Activated naive CD4-positive, alpha-beta T cell treated with anti-CD3 and anti-CD28 coated beads, Interleukin-2, amount 10 ng/mL, durations not matched to agents 7 days and 5 days (primary cell): ENCODE measurements around the gene OSBPL9.

Experiments
- CTCF ChIA-PET: fragments of 350-600 bp; sonication (Branson Sonifier 250); formaldehyde crosslinking; loops from one replicate; lab custom pipeline; 2021; ENCODE audit warnings: antibody characterized with exemption; lab: Charles Lee
- DNase-seq: peaks from one replicate; pipeline ENCODE4 v3.0.0-alpha.2; 2020
- H3K27ac Mint-ChIP-seq: one replicate; pipeline ENCODE4 v1.8.0; 2021; ENCODE audit warnings: mild to moderate bottlenecking, moderate library complexity, mixed read lengths
- H3K27me3 Mint-ChIP-seq: one replicate; pipeline ENCODE4 v1.8.0; 2021; ENCODE audit warnings: mild to moderate bottlenecking, mixed read lengths
- H3K36me3 Mint-ChIP-seq: one replicate; pipeline ENCODE4 v1.8.0; 2021; ENCODE audit warnings: mixed read lengths
- H3K4me1 Mint-ChIP-seq: one replicate; pipeline ENCODE4 v1.8.0; 2021; ENCODE audit warnings: mixed read lengths
- H3K4me3 Mint-ChIP-seq: one replicate; pipeline ENCODE4 v1.8.0; 2021; ENCODE audit warnings: mild to moderate bottlenecking, moderate library complexity, mixed read lengths
- H3K9me3 Mint-ChIP-seq: one replicate; pipeline ENCODE4 v1.8.0; 2021; ENCODE audit warnings: mixed read lengths

Gene OSBPL9

GRCh38 chr1:51620470-51620869 is 3.6 kb downstream of the OSBPL9 start:
- no peaks in the 10 kb centered on the region for H3K27me3 Mint-ChIP-seq
- CTCF ChIA-PET = no interaction called here
- no peaks in the 10 kb centered on the region for H3K9me3 Mint-ChIP-seq
- peaks cover 5% of the 10 kb centered on the region for H3K36me3 Mint-ChIP-seq
- H3K27ac Mint-ChIP-seq = no peak overlapping the region
- DNase-seq = no peak
- no peak overlapping the region for H3K4me3 Mint-ChIP-seq
- peaks cover 29% of the 10 kb centered on the region for H3K4me1 Mint-ChIP-seq

GRCh38 chr1:51621161-51621560 is 4.3 kb downstream of the OSBPL9 start:
- H3K9me3 Mint-ChIP-seq = no peaks in the 10 kb centered on the region
- H3K4me3 Mint-ChIP-seq = no peak overlapping the region
- no peaks in the 10 kb centered on the region for H3K27me3 Mint-ChIP-seq
- no peak for DNase-seq
- CTCF ChIA-PET = no interaction called here
- H3K4me1 Mint-ChIP-seq = peaks cover 28% of the 10 kb centered on the region
- H3K36me3 Mint-ChIP-seq = peaks cover 5% of the 10 kb centered on the region
- H3K27ac Mint-ChIP-seq = no peak overlapping the region

DNA sequence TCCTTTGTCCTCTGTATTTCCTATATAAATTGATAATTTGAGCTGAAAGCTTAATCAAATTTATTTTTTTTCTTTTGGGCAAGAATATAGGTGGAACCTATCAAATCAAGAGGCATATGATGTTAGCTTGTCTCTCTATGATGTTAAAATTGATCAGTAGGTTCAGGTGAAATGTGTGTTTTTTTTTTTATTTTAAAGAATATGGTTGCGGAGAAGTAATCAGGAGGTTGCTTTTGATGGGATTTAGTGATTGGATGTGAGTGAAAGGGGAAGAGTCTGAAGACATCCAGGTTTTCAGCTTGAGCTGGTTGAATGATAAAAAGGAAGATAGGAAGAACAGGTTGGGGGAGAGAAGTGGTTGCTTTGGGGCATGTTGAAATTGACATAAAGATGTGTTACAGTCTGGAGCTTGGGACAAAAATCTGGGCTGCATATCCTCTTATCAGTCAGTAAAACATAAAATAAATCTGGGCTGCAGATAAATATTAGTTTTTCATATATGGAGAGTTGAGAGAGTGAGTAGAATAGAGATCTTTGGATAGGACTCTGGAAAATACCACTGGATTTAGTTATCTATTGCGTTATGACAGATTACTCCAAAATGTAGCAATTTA is 5.1 kb downstream of the OSBPL9 start:
- CTCF ChIA-PET = interaction anchor here (0.7 kb wide), 1 partner anchor 9 kb away, joined by 3 read pairs; no protein-coding TSS in a partner anchor
- Mint-ChIP-seq H3K27ac (no peak overlapping the region), H3K4me1 (peaks cover 23% of the 10 kb centered on the region), H3K27me3 (no peaks in the 10 kb centered on the region), H3K4me3 (no peak overlapping the region), H3K9me3 (no peaks in the 10 kb centered on the region), H3K36me3 (peaks cover 4% of the 10 kb centered on the region)
- DNase-seq = no peak

GRCh38 chr1:51622455-51622913 is 5.6 kb downstream of the OSBPL9 start:
- Mint-ChIP-seq H3K4me1 (peaks cover 19% of the 10 kb centered on the region), H3K4me3 (no peak overlapping the region), H3K27ac (no peak overlapping the region), H3K9me3 (no peaks in the 10 kb centered on the region), H3K27me3 (no peaks in the 10 kb centered on the region), H3K36me3 (no peaks in the 10 kb centered on the region)
- no peak for DNase-seq
- CTCF ChIA-PET = no interaction called here

- Mint-ChIP-seq H3K4me3 (no peak overlapping the region), H3K36me3 (no peaks in the 10 kb centered on the region)
- no peak for DNase-seq
Measured at GRCh38 chr1:51623025-51623424, 6.1 kb downstream of the OSBPL9 start.

GRCh38 chr1:51623450-51623849 is 6.6 kb downstream of the OSBPL9 start:
- Mint-ChIP-seq H3K27ac (no peak overlapping the region), H3K9me3 (no peaks in the 10 kb centered on the region), H3K36me3 (no peaks in the 10 kb centered on the region), H3K4me1 (peaks cover 10% of the 10 kb centered on the region), H3K4me3 (no peak overlapping the region), H3K27me3 (no peaks in the 10 kb centered on the region)
- no peak for DNase-seq
- CTCF ChIA-PET = interaction anchor here (0.6 kb wide), 1 partner anchor 35 kb away, joined by 4 read pairs; no protein-coding TSS in a partner anchor

More at GRCh38 chr1:51623025-51623424, 6.1 kb downstream of the OSBPL9 start:
- H3K9me3 Mint-ChIP-seq = no peaks in the 10 kb centered on the region
- CTCF ChIA-PET = interaction anchor here (0.6 kb wide), 1 partner anchor 35 kb away, joined by 4 read pairs; no protein-coding TSS in a partner anchor
- no peak overlapping the region for H3K27ac Mint-ChIP-seq
- H3K27me3 Mint-ChIP-seq = no peaks in the 10 kb centered on the region
- peaks cover 13% of the 10 kb centered on the region for H3K4me1 Mint-ChIP-seq

DNA sequence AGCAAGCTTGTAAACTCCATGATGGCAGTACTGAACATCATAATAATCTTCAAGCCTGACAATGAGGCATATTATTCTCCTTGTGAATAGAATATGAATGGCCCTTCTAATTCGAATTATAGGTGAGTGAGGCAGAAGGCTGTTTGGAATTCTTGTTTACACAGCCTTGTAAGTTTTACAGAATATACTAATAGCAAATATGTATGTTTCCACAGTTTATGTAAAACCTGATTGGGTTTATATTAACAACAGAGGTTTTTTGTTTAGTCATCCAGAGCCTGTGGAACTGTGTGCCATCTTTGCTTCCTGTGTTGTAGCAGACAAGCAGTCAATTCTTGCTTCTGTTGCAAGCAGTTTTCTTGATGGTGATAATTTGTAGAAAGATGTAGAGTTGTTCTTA is 8.0 kb downstream of the OSBPL9 start:
- CTCF ChIA-PET = no interaction called here
- no peak for DNase-seq
- Mint-ChIP-seq H3K9me3 (no peaks in the 10 kb centered on the region), H3K4me3 (no peak overlapping the region), H3K27ac (no peak overlapping the region), H3K36me3 (no peaks in the 10 kb centered on the region), H3K27me3 (no peaks in the 10 kb centered on the region), H3K4me1 (peaks cover 3% of the 10 kb centered on the region)

DNA sequence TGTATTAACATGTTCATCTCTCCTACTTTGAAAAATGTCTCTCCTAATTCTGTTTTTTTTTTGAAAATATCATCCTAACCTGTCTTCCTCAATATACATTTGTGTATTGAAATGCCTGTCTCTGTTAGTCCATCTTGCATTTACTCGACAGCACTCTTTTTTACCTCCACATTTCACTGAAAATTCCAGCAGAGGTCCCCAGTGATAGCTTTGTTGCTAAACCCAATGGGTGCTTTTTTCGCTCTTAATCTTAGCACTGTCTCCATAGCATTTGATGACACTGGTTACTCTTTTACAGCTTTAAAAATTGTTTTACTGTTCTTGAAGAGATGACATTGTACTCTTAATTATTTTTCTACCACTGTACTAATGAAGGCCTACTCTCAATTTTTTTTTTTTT is 10.8 kb downstream of the OSBPL9 start:
- Mint-ChIP-seq H3K9me3 (no peaks in the 10 kb centered on the region), H3K27me3 (no peaks in the 10 kb centered on the region), H3K4me3 (no peak overlapping the region), H3K27ac (no peak overlapping the region), H3K4me1 (peaks cover 3% of the 10 kb centered on the region), H3K36me3 (no peaks in the 10 kb centered on the region)
- DNase-seq = no peak
- CTCF ChIA-PET = interaction anchor here (0.7 to 0.8 kb wide), 4 partner anchors 22 to 262 kb away, joined by 4 to 6 read pairs (median 5); no protein-coding TSS in a partner anchor

DNA sequence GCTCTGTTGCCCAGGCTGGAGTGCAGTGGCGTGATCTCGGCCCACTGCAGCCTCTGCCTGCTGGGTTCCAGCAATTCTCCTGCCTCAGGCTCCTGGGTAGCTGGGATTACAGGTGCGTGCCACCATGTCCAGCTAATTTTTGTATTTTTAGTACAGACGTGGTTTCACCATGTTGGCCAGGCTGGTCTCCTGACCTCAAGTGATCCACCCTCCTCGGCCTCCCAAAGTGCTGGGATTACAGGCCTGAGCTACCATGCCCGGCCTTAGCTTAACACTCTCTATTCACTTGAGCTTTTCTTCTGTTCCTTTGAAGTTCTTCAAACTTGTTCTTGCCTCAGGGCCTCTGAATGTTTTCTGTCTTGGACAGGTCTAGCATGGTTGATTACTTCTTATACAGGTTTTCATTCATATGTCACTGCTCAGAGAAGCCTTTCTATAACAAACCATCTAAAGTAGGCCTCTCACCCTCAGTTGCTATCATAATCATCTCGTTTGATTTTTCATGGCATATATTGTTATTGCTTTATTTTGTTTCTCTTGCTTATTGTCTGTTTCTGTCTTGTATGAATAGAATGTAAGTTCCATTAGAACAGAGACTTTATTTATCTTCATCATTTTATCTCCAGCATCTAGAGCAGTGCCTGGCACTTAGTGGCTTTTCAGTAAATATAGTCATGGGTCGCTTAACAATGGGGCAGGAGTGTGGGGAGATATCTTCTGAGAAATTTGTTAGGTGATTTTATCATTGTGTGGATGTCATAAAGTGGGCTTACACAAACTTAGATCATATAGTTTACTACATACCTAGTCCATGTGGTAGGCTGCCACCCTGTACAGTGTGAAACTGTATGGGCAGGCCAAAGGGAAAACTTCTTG is 12.1 kb downstream of the OSBPL9 start:
- DNase-seq = no peak
- Mint-ChIP-seq H3K9me3 (no peaks in the 10 kb centered on the region), H3K4me1 (peaks cover 3% of the 10 kb centered on the region), H3K27me3 (no peaks in the 10 kb centered on the region), H3K27ac (no peak overlapping the region), H3K36me3 (no peaks in the 10 kb centered on the region), H3K4me3 (no peak overlapping the region)
- CTCF ChIA-PET = no interaction called here

DNA sequence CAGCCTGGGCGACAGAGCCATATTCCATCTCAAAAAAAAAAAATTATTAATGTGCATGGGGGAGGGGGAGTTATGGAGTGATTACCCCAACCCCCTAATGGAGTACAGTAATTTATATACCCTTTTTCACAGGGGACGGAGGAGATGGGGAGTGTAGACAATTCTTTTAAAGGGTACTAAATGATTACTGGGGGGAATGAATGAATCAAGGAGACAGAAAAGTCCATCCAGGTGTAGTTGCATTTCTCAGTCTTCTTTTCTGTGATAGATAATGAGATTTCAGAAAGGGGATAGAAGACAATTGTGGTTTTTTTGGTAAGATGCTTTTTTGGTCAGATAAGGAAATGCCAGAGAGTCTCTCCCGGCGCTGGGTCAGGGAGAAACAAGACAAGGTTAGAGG is 13.0 kb downstream of the OSBPL9 start:
- H3K4me3 Mint-ChIP-seq = no peak overlapping the region
- DNase-seq = no peak
- CTCF ChIA-PET = no interaction called here
- H3K36me3 Mint-ChIP-seq = no peaks in the 10 kb centered on the region
- no peak overlapping the region for H3K27ac Mint-ChIP-seq
- no peaks in the 10 kb centered on the region for H3K27me3 Mint-ChIP-seq
- no peaks in the 10 kb centered on the region for H3K9me3 Mint-ChIP-seq
- H3K4me1 Mint-ChIP-seq = peaks cover 3% of the 10 kb centered on the region

DNA sequence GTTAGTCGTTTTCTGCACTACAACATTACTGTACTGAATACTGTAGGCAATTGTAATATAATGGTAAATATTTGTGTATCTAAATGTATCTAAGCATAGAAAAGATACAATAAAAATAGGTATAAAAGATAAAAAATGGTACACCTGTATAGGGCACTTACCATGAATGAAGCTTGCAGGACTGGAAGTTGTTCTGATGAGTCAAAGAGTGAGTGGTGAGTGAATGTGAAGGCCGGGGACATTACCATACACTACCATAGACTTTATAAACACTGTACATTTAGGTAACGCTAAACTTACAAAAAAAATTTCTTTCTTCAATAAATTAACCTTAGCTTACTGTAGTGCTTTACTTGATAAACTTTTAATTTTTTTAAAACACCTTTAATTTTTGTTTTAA is 13.5 kb downstream of the OSBPL9 start:
- Mint-ChIP-seq H3K9me3 (no peaks in the 10 kb centered on the region), H3K4me1 (peaks cover 3% of the 10 kb centered on the region), H3K4me3 (no peak overlapping the region), H3K36me3 (no peaks in the 10 kb centered on the region), H3K27me3 (no peaks in the 10 kb centered on the region), H3K27ac (no peak overlapping the region)
- CTCF ChIA-PET = interaction anchor here (0.8 to 1.2 kb wide), 2 partner anchors 9 to 138 kb away, joined by 3 to 4 read pairs; no protein-coding TSS in a partner anchor
- DNase-seq = no peak

GRCh38 chr1:51630922-51631321 is 14.0 kb downstream of the OSBPL9 start:
- Mint-ChIP-seq H3K27me3 (no peaks in the 10 kb centered on the region), H3K9me3 (no peaks in the 10 kb centered on the region), H3K4me1 (peaks cover 3% of the 10 kb centered on the region), H3K4me3 (no peak overlapping the region), H3K36me3 (no peaks in the 10 kb centered on the region), H3K27ac (no peak overlapping the region)
- DNase-seq = no peak
- CTCF ChIA-PET = interaction anchor here (0.8 to 1.2 kb wide), 2 partner anchors 9 to 137 kb away, joined by 3 to 4 read pairs; no protein-coding TSS in a partner anchor

- Mint-ChIP-seq H3K36me3 (no peaks in the 10 kb centered on the region), H3K27ac (no peak overlapping the region), H3K9me3 (no peaks in the 10 kb centered on the region), H3K27me3 (no peaks in the 10 kb centered on the region), H3K4me3 (no peak overlapping the region), H3K4me1 (peaks cover 3% of the 10 kb centered on the region)
- no peak for DNase-seq
- CTCF ChIA-PET = no interaction called here
Measured at GRCh38 chr1:51631747-51632146, 14.9 kb downstream of the OSBPL9 start.

- Mint-ChIP-seq H3K9me3 (no peaks in the 10 kb centered on the region), H3K27ac (no peak overlapping the region), H3K36me3 (no peaks in the 10 kb centered on the region), H3K27me3 (no peaks in the 10 kb centered on the region), H3K4me1 (peaks cover 3% of the 10 kb centered on the region), H3K4me3 (no peak overlapping the region)
- no peak for DNase-seq
- CTCF ChIA-PET = interaction anchor here (0.6 kb wide), 1 partner anchor 281 kb away, joined by 3 read pairs; no protein-coding TSS in a partner anchor
Measured at GRCh38 chr1:51634618-51635017, 17.7 kb downstream of the OSBPL9 start.
